Upper lobe of left lung (tissue), 6 donors: Measurements from ENCODE around the gene CD300LF. TPM values are rescaled to one million over a fixed set of nuclear protein-coding genes. Genes with fewer than 3 reads are reported as not detected.

Source experiments
- ATAC-seq, 2 donors: fragments of 200-7000 bp; cut with Tn5 transposase; one replicate each; pipeline ENCODE4 v1.9.1; 2022; ENCODE audit warnings: mild to moderate bottlenecking in 2 of 2, moderate library complexity in 2 of 2; ENCODE audit not compliant: low FRiP score in 2 of 2
- DNase-seq, 2 donors: peaks; one replicate each; pipeline ENCODE4 v3.0.0-alpha.2; 2019 to 2020
- H3K27ac ChIP-seq, 4 donors: fragments of 200-600 bp; sonication (generic); one replicate each; pipeline ENCODE4 v1.5.1; 2016 to 2019
- H3K27me3 ChIP-seq, 4 donors: fragments of 200-600 bp; sonication (generic); one replicate each; pipeline ENCODE4 v1.5.1; 2017 to 2019
- H3K36me3 ChIP-seq, 4 donors: fragments of 200-600 bp; sonication (generic); one replicate each; pipeline ENCODE4 v1.5.1; 2016 to 2019
- H3K4me1 ChIP-seq, 4 donors: fragments of 200-600 bp; sonication (generic); one replicate each; pipeline ENCODE4 v1.5.1; 2018 to 2019
- H3K4me3 ChIP-seq, 4 donors: fragments of 200-600 bp; sonication (generic); one replicate each; pipeline ENCODE4 v1.5.1; 2017 to 2019; ENCODE audit warnings: mild to moderate bottlenecking in 2 of 4, moderate library complexity in 1 of 4
- H3K9me3 ChIP-seq, 4 donors: fragments of 200-600 bp; sonication (generic); one replicate each; pipeline ENCODE4 v1.5.1; 2018 to 2019
- CTCF ChIP-seq, 6 experiments: fragments of 450-650 bp in 4 of 6; fragments of 200-600 bp in 2 of 6; sonication (generic) in 2 of 6; IDR thresholded peaks; one replicate each; pipeline ENCODE4 v1.5.1; 2016 to 2019; ENCODE audit warnings: antibody characterized with exemption in 6 of 6
- EP300 ChIP-seq, 4 donors: sonication (generic); formaldehyde crosslinking; IDR thresholded peaks; one replicate each; pipeline ENCODE4 v1.5.1; 2017; ENCODE audit warnings: antibody characterized with exemption in 4 of 4, control low read depth in 2 of 4
- POLR2A ChIP-seq, 4 donors: fragments of 450-650 bp; IDR thresholded peaks; one replicate each; pipeline ENCODE4 v1.5.1; 2016 to 2017; ENCODE audit warnings: antibody characterized with exemption in 4 of 4, mild to moderate bottlenecking in 2 of 4
- POLR2AphosphoS5 ChIP-seq, 2 donors: sonication (generic); formaldehyde crosslinking; IDR thresholded peaks; one replicate each; pipeline ENCODE4 v1.5.1; 2017; ENCODE audit warnings: antibody characterized with exemption in 2 of 2
- WGBS, 2 donors: methylation state at CpG; one replicate each; pipeline ENCODE4 v1.1.5; 2017 to 2018; 5-methylcytosine and 5-hydroxymethylcytosine counted together
- total RNA-seq, 6 donors: library from RNA; depleted of rRNA in 4 of 6; stranded (reverse); fragments of >200 nt in 4 of 6; gene quantifications; one replicate each; pipeline versions ENCODE4 v1.1.0 to v1.2.1, GENCODE V29; 2016 to 2021
- donor health status: DM: no; HTN: no; CAD: no; lungs with moderate emphysema.
- donor health status: DM: no; HTN: yes; CAD: no; lungs with severe emphysema.

The CD300LF gene
- total RNA-seq, 6 donors from 2014 or later: 14.5 to 70.2 (median 33.4) TPM

- 80 to 83% methylated on average over 9 of the region's 9 CpGs for WGBS, 2 donors
- ATAC-seq: no peak
- Histone ChIP-seq H3K27me3 (no peaks in the 10 kb centered on the region), H3K9me3 (no peaks in the 10 kb centered on the region), H3K4me3 (no peak overlapping the region), H3K4me1 (peaks cover 30 to 68% (median 44%) of the 10 kb centered on the region in 4 donors), H3K36me3 (no peaks in the 10 kb centered on the region), H3K27ac (peak overlapping the region in 2 of 4 donors; percentile 55 to 88)
- TF ChIP-seq CTCF (IDR thresholded peaks at IDR 0.05) (no peak), POLR2AphosphoS5 (IDR thresholded peaks at IDR 0.05) (no peak), POLR2A (IDR thresholded peaks at IDR 0.05) (no peak), EP300 (IDR thresholded peaks at IDR 0.05) (no peak)
- no peak for DNase-seq
These were observed 39.7 kb upstream of the CD300LF start for GRCh38 chr17:74752415-74752814.

- DNase-seq (peak in 1 of 2 donors; percentile 65), ATAC-seq (no peak)
- peaks cover 42 to 73% (median 54%) of the 10 kb centered on the region in 4 donors for H3K4me1 ChIP-seq
- peak overlapping the region in 3 of 4 donors; percentile 72 to 91 (median 83) for H3K4me3 ChIP-seq
- TF ChIP-seq CTCF (IDR thresholded peaks at IDR 0.05) (no peak), EP300 (IDR thresholded peaks at IDR 0.05) (no peak), POLR2A (IDR thresholded peaks at IDR 0.05) (no peak), POLR2AphosphoS5 (IDR thresholded peaks at IDR 0.05) (no peak)
- 39 to 69% methylated on average over 10 to 13 of the region's 13 CpGs for WGBS, 2 donors
- no peaks in the 10 kb centered on the region for H3K9me3 ChIP-seq
- peak overlapping the region in 3 of 4 donors; percentile 82 to 88 (median 87) for H3K27ac ChIP-seq
- no peaks in the 10 kb centered on the region for H3K27me3 ChIP-seq
- H3K36me3 ChIP-seq: no peaks in the 10 kb centered on the region
These were observed 37.8 kb upstream of the CD300LF start for GRCh38 chr17:74750327-74751069.

GRCh38 chr17:74750039-74750326 lies 37.3 kb upstream of the CD300LF start:
- Histone ChIP-seq H3K4me1 (peaks cover 47 to 73% (median 59%) of the 10 kb centered on the region in 4 donors), H3K36me3 (no peaks in the 10 kb centered on the region), H3K9me3 (no peaks in the 10 kb centered on the region), H3K27ac (peak overlapping the region; percentile 74 to 88 (median 84)), H3K4me3 (peak overlapping the region; percentile 72 to 91 (median 86)), H3K27me3 (no peaks in the 10 kb centered on the region)
- TF ChIP-seq CTCF (IDR thresholded peaks at IDR 0.05): no peak
- ATAC-seq: no peak
- DNase-seq: no peak
- WGBS, 2 donors: 39 to 60% methylated on average over 5 to 6 of the region's 6 CpGs

GRCh38 chr17:74749279-74750038 lies 36.7 kb upstream of the CD300LF start:
- DNase-seq: peak; percentile 45 to 90
- Histone ChIP-seq H3K4me3 (peak overlapping the region; percentile 72 to 91 (median 86)), H3K36me3 (no peaks in the 10 kb centered on the region), H3K9me3 (no peaks in the 10 kb centered on the region), H3K27ac (peak overlapping the region; percentile 74 to 88 (median 84)), H3K4me1 (peaks cover 52 to 78% (median 64%) of the 10 kb centered on the region in 4 donors), H3K27me3 (no peaks in the 10 kb centered on the region)
- TF ChIP-seq POLR2AphosphoS5 (IDR thresholded peaks at IDR 0.05): no peak
- TF ChIP-seq EP300 (IDR thresholded peaks at IDR 0.05): no peak
- TF ChIP-seq POLR2A (IDR thresholded peaks at IDR 0.05): no peak
- TF ChIP-seq CTCF (IDR thresholded peaks at IDR 0.05): no peak
- WGBS, 2 donors: 1 to 2% methylated on average over 16 to 46 of the region's 46 CpGs
- ATAC-seq: peak in 1 of 2 donors; percentile 15
